ENCODE measurements around the gene NOS2. TPM values are rescaled to one million over a fixed set of nuclear protein-coding genes. Genes with fewer than 3 reads are reported as not detected.
"Not testable (repeated sequence)": the region's sequence is repeated elsewhere in the genome, so short reads cannot be mapped to it uniquely, and the experiment has no call there.

The NOS2 gene
- total RNA-seq, 1 donor, result not detected

- no peak for TF ChIP-seq CTCF (IDR thresholded peaks at IDR 0.05; ENCODE audit: insufficient read depth, low read length)
- no peak overlapping the region for H3K4me3 ChIP-seq (ENCODE audit: low read depth, low read length)
- DNase-seq (ENCODE audit: low read depth), result no peak
Measured at GRCh38 chr17:27741971-27742575, 58.3 kb downstream of the NOS2 start.

DNA sequence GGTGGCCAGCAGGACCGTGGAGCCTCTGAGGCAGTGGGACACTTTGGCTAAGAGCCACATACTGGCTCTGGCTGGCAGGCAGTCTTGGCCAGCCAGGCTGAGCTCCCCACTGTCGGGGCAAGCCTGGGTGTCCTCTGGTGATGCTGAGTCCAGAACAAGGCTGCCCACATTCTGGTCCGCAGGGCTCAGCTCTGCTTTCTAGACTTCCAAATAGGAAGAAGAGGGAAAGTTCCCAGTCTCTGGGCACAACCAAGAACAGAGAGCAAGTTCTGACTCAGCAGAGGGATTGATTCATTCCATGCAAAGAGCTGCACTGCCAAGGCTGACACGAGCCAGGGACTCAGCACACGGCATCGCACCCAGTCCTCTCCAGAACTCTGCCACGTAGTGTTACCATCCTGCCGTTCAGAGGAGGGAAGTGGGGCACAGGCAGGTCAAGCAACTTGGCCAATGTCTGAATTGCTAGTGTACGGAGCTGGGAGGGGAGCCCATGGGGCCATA, 58.9 kb downstream of the NOS2 start:
- H3K4me3 ChIP-seq (ENCODE audit: low read depth, low read length), result no peak overlapping the region
- no peak for TF ChIP-seq CTCF (IDR thresholded peaks at IDR 0.05; ENCODE audit: insufficient read depth, low read length)
- peak; percentile 63 for DNase-seq (ENCODE audit: low read depth)

GRCh38 chr17:27740541-27740940, 59.8 kb downstream of the NOS2 start:
- not testable (repeated sequence) for H3K4me3 ChIP-seq (ENCODE audit: low read depth, low read length); DNase-seq (ENCODE audit: low read depth)

GRCh38 chr17:27733773-27734172, 66.6 kb downstream of the NOS2 start:
- TF ChIP-seq CTCF (IDR thresholded peaks at IDR 0.05; ENCODE audit: insufficient read depth, low read length), result no peak
- no peak overlapping the region for H3K4me3 ChIP-seq (ENCODE audit: low read depth, low read length)
- DNase-seq (ENCODE audit: low read depth), result no peak

GRCh38 chr17:27732746-27733145, 67.6 kb downstream of the NOS2 start:
- DNase-seq (ENCODE audit: low read depth), result not testable (repeated sequence)

DNA sequence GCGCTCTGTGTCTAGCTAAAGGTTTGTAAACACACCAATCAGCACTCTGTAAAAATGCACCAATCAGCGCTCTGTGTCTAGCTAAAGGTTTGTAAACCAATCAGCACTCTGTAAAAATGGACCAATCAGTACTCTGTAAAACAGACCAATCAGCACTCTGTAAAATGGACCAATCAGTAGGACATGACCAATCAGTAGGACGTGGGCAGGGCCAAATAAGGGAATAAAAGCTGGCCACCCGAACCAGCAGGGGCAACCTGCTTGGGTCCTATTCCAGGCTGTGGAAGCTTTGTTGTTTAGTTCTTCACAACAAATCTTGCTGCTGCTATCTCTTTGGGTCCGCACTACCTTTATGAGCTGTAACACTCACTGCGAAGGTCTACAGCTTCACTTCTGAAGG, 74.3 kb downstream of the NOS2 start:
- DNase-seq (ENCODE audit: low read depth); H3K4me3 ChIP-seq (ENCODE audit: low read depth, low read length): not testable (repeated sequence)

More at GRCh38 chr17:27732746-27733145, 67.6 kb downstream of the NOS2 start:
- H3K4me3 ChIP-seq (ENCODE audit: low read depth, low read length), result not testable (repeated sequence)

- H3K4me3 ChIP-seq (ENCODE audit: low read depth, low read length), result no peak overlapping the region
- DNase-seq (ENCODE audit: low read depth), result no peak
- TF ChIP-seq CTCF (IDR thresholded peaks at IDR 0.05; ENCODE audit: insufficient read depth, low read length), result no peak
Measured at GRCh38 chr17:27721797-27722196, 78.5 kb downstream of the NOS2 start.

Small RNA genes within 50 kb of the gene (small RNA-seq; reads per million reads assigned to genes)
- gene AC130289.1, result not detected
- gene AC130289.2, result not detected

Other genes starting within 250 kb of the NOS2 start
- 0.90 and 5.4 TPM in 2 replicates for gene LGALS9, start 169.3 kb downstream of the NOS2 start, total RNA-seq (ENCODE audit: low replicate concordance)
- 8.2 and 9.7 TPM in 2 replicates for gene LYRM9, start 92.8 kb upstream of the NOS2 start, total RNA-seq (ENCODE audit: low replicate concordance)
- gene NLK, start 242.1 kb upstream of the NOS2 start, total RNA-seq (ENCODE audit: low replicate concordance), result 7.1 and 12.2 TPM in 2 replicates

Data from fibroblast of the aortic adventitia (primary cell).